B cell (primary cell): ENCODE data around the gene CMYA5. TPM values are rescaled to one million over a fixed set of nuclear protein-coding genes. Genes with fewer than 3 reads are reported as not detected.

Experiments
- ATAC-seq: fragments of 200-7000 bp; cut with Tn5 transposase; one replicate; pipeline ENCODE4 v1.10.0; 2021; ENCODE audit warnings: low read depth, mild to moderate bottlenecking, moderate number of reproducible peaks, moderate library complexity
- CTCF ChIA-PET: fragments of 350-600 bp; sonication (Branson Sonifier 250); formaldehyde crosslinking; loops from one replicate; lab custom pipeline; 2021; ENCODE audit warnings: antibody characterized with exemption, inconsistent platforms; lab: Charles Lee
- POLR2A ChIA-PET: fragments of 350-600 bp; sonication (Branson Sonifier 250); formaldehyde crosslinking; loops from one replicate; lab custom pipeline; 2021; ENCODE audit warnings: antibody characterized with exemption; lab: Charles Lee
- DNase-seq: peaks from one replicate; pipeline ENCODE4 v3.0.0; 2013
- H2AFZ ChIP-seq: 2 replicates; pipeline ENCODE4 v1.6.1; 2012; ENCODE audit warnings: mild to moderate bottlenecking, low read depth, low read length; ENCODE audit not compliant: insufficient read depth, poor library complexity, severe bottlenecking
- H3K27ac ChIP-seq, 2 donors: 1 replicate in 1 of 2; 2 replicates in 1 of 2; pipeline ENCODE4 v1.5.1; 2012 to 2013; ENCODE audit warnings: low read length in 2 of 2, mild to moderate bottlenecking in 2 of 2, moderate library complexity in 1 of 2
- H3K27me3 ChIP-seq, 4 experiments: fragments of 200-600 bp in 1 of 4; sonication (generic) in 1 of 4; replicated peaks in 1 of 4; 1 replicate in 2 of 4; 2 replicates in 2 of 4; pipeline versions ENCODE4 v1.6.1 to v1.7.0; 2013 to 2016; ENCODE audit warnings: low read length in 3 of 4, mild to moderate bottlenecking in 2 of 4, mixed read lengths in 1 of 4, moderate library complexity in 1 of 4; ENCODE audit not compliant: insufficient read depth in 4 of 4, control insufficient read depth in 3 of 4; ENCODE audit errors: control extremely low read depth in 1 of 4
- H3K36me3 ChIP-seq, 2 experiments: replicated peaks in 1 of 2; 1 replicate in 1 of 2; 2 replicates in 1 of 2; pipeline versions ENCODE4 v1.6.1 to v1.7.1; 2013; ENCODE audit warnings: low read length in 1 of 2; ENCODE audit not compliant: insufficient read depth in 2 of 2, control insufficient read depth in 1 of 2; ENCODE audit errors: control extremely low read depth in 1 of 2, extremely low read depth in 1 of 2
- H3K4me1 ChIP-seq, 2 donors: fragments of 200-600 bp in 1 of 2; sonication (generic) in 1 of 2; 1 replicate in 1 of 2; 2 replicates in 1 of 2; pipeline versions ENCODE4 v1.5.1 to v1.6.1; 2013 to 2017; ENCODE audit warnings: low read length in 2 of 2; ENCODE audit not compliant: control insufficient read depth in 2 of 2, insufficient read depth in 2 of 2
- H3K4me2 ChIP-seq: replicated peaks from 2 replicates; pipeline ENCODE3; 2012; ENCODE audit warnings: mild to moderate bottlenecking, low read depth, low read length; ENCODE audit not compliant: poor library complexity, severe bottlenecking
- H3K4me3 ChIP-seq, 5 experiments: fragments of 200-600 bp in 1 of 5; sonication (generic) in 1 of 5; 1 replicate in 3 of 5; 2 replicates in 2 of 5; pipeline versions ENCODE4 v1.5.1 to v1.7.0; 2011 to 2016; ENCODE audit warnings: low read length in 4 of 5, mild to moderate bottlenecking in 4 of 5, low read depth in 2 of 5, control low read depth in 1 of 5, moderate library complexity in 1 of 5; ENCODE audit not compliant: insufficient read depth in 1 of 5; ENCODE audit errors: control extremely low read depth in 1 of 5, extremely low read depth in 1 of 5
- H3K79me2 ChIP-seq: fragments of 200-600 bp; sonication (generic); one replicate; pipeline ENCODE4 v1.6.0; 2016; ENCODE audit warnings: low read length; ENCODE audit not compliant: control insufficient read depth, insufficient read depth
- H3K9ac ChIP-seq: fragments of 200-600 bp; sonication (generic); 2 replicates; pipeline ENCODE4 v1.6.1; 2017; ENCODE audit warnings: mild to moderate bottlenecking, low read length, moderate library complexity
- H3K9me3 ChIP-seq, 3 donors: one replicate each; pipeline versions ENCODE4 v1.6.1 to v1.7.1; 2013; ENCODE audit warnings: low read length in 2 of 3; ENCODE audit not compliant: control insufficient read depth in 2 of 3, insufficient read depth in 1 of 3; ENCODE audit errors: control extremely low read depth in 1 of 3
- H4K20me1 ChIP-seq: 2 replicates; pipeline ENCODE4 v1.6.0; 2012; ENCODE audit warnings: mild to moderate bottlenecking, low read length; ENCODE audit not compliant: insufficient read depth, control insufficient read depth, poor library complexity, severe bottlenecking
- H3K27ac Mint-ChIP-seq: one replicate; pipeline ENCODE4 v1.8.0; 2021; ENCODE audit warnings: mixed read lengths
- H3K27me3 Mint-ChIP-seq: one replicate; pipeline ENCODE4 v1.8.0; 2021; ENCODE audit warnings: mixed read lengths
- H3K4me1 Mint-ChIP-seq: one replicate; pipeline ENCODE4 v1.8.0; 2021; ENCODE audit warnings: mixed read lengths
- H3K4me3 Mint-ChIP-seq: one replicate; pipeline ENCODE4 v1.8.0; 2021; ENCODE audit warnings: mixed read lengths
- H3K9me3 Mint-ChIP-seq: one replicate; pipeline ENCODE4 v1.8.0; 2022; ENCODE audit warnings: mixed read lengths; ENCODE audit not compliant: insufficient read depth
- CTCF ChIP-seq: fragments of 200-600 bp; IDR thresholded peaks from one replicate; pipeline ENCODE4 v1.8.0; 2022; ENCODE audit warnings: antibody characterized with exemption, mild to moderate bottlenecking
- EZH2 ChIP-seq: IDR thresholded peaks from 2 replicates; pipeline ENCODE4 v1.6.1; 2012; ENCODE audit warnings: borderline replicate concordance, low read depth, mild to moderate bottlenecking, moderate library complexity, low read length; ENCODE audit not compliant: insufficient read depth, poor library complexity, severe bottlenecking
- WGBS: methylation state at CpG from one replicate; pipeline ENCODE4 v1.1.5; 2013; ENCODE audit warnings: missing lambda C conversion rate; ENCODE audit not compliant: insufficient coverage; 5-methylcytosine and 5-hydroxymethylcytosine counted together
- intact Hi-C: fragments of 100-400 bp; cut with micrococcal nuclease; formaldehyde crosslinking; loops from one replicate; pipeline ENCODE4 v1.10.0; 2022
- polyA plus RNA-seq: library from polyadenylated mRNA; depleted of rRNA; stranded (reverse); fragments of >200 nt; gene quantifications from 2 replicates; pipeline ENCODE4 v1.2.3, GENCODE V29; 2012
- total RNA-seq, 2 donors: library from RNA; stranded (reverse); fragments of 120-200 nt in 1 of 2; gene quantifications; 1 replicate in 1 of 2; 2 replicates in 1 of 2; pipeline versions ENCODE4 v1.2.3 to v1.2.4, GENCODE V29; 2013 to 2022

CMYA5 gene
- total and polyA plus RNA-seq, 2 donors (not counting 1 experiment from before 2014, with no cell fraction given): 0.01 to 0.25 TPM

- Histone ChIP-seq H3K9ac (no peak overlapping the region), H3K4me2 (no peak overlapping the region), H3K36me3 (no peaks in the 10 kb centered on the region), H3K79me2 (no peaks in the 10 kb centered on the region), H2AFZ (no peak overlapping the region), H3K9me3 (no peaks in the 10 kb centered on the region), H3K4me1 (no peaks in the 10 kb centered on the region), H3K27ac (no peak overlapping the region), H4K20me1 (no peaks in the 10 kb centered on the region), H3K4me3 (no peak overlapping the region), H3K27me3 (peaks cover 0 to 5% (median 2%) of the 10 kb centered on the region in 4 experiments)
- WGBS: 89% methylated on average over 6 of the region's 6 CpGs
- TF ChIP-seq EZH2: no peak
- TF ChIP-seq CTCF: no peak
- POLR2A ChIA-PET: no interaction called here
- H3K27me3 Mint-ChIP-seq: peaks cover 11% of the 10 kb centered on the region
- ATAC-seq (no peak), DNase-seq (no peak)
- intact Hi-C loops: no loop called here
- H3K4me1 Mint-ChIP-seq: no peaks in the 10 kb centered on the region
- H3K27ac Mint-ChIP-seq: no peak overlapping the region
- no peaks in the 10 kb centered on the region for H3K9me3 Mint-ChIP-seq
- CTCF ChIA-PET: no interaction called here
- H3K4me3 Mint-ChIP-seq: no peak overlapping the region
These were observed 148.3 kb downstream of the CMYA5 start for GRCh38 chr5:79837761-79838551.
